WI38 (cell line): Measurements from ENCODE around the gene CCIN.

Experiments
- H3K4me3 ChIP-seq: 2 replicates; pipeline ENCODE4 v1.5.1; 2011; ENCODE audit warnings: low read depth, mild to moderate bottlenecking, control low read depth, low read length
- TF ChIP-seq, protein P1 (sequence below): IDR thresholded peaks from 2 replicates; pipeline ENCODE4 v1.5.1; 2012; ENCODE audit warnings: low read depth, mild to moderate bottlenecking, control low read depth, low read length

CCIN gene

GRCh38 chr9:36136272-36136893, 32.8 kb upstream of the CCIN start, which contains the start of gene GLIPR2:
TSS of gene GLIPR2 (plus strand) at chr9:36136733. CDS start at chr9:36136779, 46 bp downstream.
- peak within 1 kb of the TSS; percentile 77 for H3K4me3 ChIP-seq
- TF ChIP-seq, protein P1, sequence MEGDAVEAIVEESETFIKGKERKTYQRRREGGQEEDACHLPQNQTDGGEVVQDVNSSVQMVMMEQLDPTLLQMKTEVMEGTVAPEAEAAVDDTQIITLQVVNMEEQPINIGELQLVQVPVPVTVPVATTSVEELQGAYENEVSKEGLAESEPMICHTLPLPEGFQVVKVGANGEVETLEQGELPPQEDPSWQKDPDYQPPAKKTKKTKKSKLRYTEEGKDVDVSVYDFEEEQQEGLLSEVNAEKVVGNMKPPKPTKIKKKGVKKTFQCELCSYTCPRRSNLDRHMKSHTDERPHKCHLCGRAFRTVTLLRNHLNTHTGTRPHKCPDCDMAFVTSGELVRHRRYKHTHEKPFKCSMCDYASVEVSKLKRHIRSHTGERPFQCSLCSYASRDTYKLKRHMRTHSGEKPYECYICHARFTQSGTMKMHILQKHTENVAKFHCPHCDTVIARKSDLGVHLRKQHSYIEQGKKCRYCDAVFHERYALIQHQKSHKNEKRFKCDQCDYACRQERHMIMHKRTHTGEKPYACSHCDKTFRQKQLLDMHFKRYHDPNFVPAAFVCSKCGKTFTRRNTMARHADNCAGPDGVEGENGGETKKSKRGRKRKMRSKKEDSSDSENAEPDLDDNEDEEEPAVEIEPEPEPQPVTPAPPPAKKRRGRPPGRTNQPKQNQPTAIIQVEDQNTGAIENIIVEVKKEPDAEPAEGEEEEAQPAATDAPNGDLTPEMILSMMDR = peak; percentile 5; the same call in 1 of the 2 replicates

DNA sequence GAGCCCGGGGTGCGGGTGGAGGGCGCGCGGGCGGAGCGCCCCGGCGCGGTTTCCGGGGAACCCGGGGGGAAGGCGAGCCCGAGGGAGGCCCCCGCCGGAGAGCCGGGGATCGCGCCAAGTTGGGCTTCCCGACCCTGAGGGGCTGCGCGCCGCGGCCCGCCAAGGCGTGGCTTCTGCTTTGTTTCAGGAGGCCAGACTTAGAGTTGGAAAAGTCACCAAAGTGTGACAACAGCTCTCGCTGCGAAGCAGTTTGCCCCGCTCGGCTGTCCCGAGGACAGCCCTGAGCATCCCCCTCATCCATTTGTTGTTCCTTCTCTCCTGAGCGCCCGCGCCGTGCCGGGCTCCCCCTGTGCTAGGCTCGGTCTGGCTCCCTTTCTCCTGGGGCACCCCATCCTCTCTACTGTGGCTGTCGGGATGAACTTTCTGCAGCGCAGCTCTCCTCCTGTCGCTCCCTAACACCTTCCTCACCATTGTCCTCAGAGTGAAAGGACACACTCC, 32.2 kb upstream of the CCIN start:
- TF ChIP-seq, protein P1 = no peak
- H3K4me3 ChIP-seq = peak overlapping the region; percentile 77

DNA sequence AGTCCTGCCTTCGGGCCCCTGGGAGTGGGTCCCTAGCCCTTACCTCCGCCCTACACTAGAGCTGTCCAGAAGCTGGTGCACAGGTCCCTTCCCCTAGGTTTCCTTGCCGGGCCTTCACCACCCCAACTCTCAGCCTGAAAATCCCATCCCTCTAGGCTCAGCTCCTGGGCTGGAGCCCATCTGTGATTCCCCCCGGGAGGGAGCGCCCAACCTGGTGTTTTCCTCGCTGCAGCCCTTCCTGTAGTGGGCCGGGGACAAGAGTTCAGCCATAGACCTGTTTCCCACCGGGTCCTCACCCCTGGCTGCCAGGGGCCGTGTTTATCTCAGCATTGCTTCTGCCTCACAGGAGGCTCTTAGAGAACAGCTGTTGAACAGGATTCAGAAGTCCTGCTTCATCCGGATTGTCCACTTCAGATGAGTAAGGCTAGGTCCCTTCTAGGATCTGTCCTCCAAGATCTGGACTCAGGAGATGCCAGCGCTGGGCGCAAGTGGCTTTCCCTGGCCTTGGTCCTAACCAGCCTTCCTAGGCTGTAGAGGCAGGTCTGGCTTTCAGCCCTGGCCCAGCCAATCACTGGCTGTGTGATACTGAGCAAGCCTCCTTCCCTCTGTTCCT, 31.7 kb upstream of the CCIN start:
- H3K4me3 ChIP-seq = peak overlapping the region; percentile 77
- TF ChIP-seq, protein P1 = no peak

GRCh38 chr9:36138496-36138895, 30.7 kb upstream of the CCIN start:
- TF ChIP-seq, protein P1 = no peak
- no peak overlapping the region for H3K4me3 ChIP-seq

DNA sequence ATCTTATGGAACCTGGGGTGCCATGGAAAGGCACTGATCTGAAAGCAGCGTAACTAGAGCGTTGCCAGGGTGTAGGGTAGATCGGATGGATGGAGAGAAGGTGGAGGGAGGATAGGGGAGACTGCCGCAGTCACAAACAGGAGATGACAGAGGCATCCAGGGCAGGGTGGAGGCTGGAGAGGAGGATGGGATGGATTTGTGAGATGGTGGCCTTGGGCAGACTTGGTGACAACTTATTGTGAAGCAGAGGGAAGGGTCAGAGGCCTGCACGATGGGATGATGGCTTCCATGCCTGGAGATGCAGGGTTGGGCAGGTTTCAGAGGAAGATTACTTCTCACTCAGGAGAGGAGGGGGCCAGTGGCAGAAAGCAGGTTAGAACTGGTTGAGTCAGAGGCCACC, 30.3 kb upstream of the CCIN start:
- TF ChIP-seq, protein P1 = no peak
- no peak overlapping the region for H3K4me3 ChIP-seq

DNA sequence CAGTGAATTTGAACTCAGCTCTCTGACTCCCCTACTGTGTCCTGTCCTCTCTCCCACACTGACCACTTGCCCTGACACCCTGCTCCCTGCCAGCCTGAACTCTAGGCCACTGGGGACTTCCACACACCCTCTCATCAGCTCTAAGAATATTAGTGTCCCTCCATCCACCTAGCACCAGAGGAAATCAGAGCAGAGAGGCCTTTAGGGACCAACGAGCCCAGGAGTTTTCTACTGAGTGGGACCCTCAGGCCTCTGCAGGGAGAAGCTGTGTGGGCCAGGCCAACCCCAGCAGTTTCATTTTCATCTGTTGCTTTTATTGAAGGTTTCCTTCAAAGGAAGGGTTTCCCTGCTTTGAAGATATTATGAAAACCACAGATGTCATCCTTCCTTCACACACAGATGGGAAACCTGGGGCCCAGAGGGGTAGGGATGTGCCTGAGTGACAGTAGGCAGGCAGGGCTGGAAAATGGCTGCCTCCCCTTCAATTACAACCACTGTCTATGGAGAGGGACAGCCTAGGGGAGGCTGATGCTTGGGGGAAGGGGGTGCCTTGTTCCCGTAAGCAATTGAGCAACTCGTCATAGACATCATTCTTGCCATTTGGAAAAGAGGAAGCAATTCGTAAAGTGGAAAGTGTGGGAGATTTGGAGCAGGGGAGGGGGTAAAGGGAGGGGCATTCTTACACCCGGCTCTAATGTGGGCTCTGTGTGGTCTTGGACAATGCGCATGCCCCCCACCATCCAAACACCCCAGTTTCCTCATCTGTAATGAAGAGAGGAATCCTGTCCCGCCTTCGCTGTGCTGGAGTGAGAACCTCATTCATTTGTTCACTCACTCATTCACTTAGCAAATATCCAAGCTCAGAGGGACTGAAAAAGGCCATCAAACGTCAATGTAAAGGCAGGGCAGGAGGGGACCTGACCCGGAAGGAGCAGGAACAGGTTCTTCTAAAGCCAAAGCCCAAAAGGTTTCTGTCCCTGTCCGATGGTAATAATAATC, 28.8 kb upstream of the CCIN start:
- H3K4me3 ChIP-seq = no peak overlapping the region
- TF ChIP-seq, protein P1 = no peak
